Measurements from ENCODE around the gene TEKT3.

The TEKT3 gene

GRCh38 chr17:15350777-15351477 lies 9.5 kb upstream of the TEKT3 start:
- DNase-seq (ENCODE audit: low read depth in 2 of 2) = no peak

- no peak for DNase-seq (ENCODE audit: low read depth in 2 of 2)
These were observed 7.7 kb upstream of the TEKT3 start for GRCh38 chr17:15349119-15349518.

DNA sequence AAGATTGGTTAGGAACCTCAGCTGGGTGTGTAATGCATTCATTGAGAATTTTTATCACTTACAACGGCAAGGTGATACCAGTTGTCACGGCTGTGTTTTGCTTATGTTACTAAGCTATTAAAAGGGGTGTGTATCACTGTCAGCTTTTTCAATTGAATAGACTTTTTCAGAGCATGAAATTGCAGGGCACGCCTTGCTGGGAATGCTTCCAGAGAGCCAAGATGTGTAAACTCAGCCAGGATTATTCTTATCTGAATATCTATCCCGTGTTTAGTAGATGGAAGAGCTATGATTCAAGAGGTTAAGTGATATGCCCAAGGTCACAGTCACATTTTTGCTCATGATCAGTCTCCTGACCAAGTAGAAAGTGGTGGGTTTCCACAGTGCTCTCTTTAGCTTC lies 6.6 kb upstream of the TEKT3 start:
- no peak for DNase-seq (ENCODE audit: low read depth in 2 of 2)

- DNase-seq (ENCODE audit: low read depth in 2 of 2) = no peak
These were observed 4.7 kb upstream of the TEKT3 start for GRCh38 chr17:15346066-15346595.

DNA sequence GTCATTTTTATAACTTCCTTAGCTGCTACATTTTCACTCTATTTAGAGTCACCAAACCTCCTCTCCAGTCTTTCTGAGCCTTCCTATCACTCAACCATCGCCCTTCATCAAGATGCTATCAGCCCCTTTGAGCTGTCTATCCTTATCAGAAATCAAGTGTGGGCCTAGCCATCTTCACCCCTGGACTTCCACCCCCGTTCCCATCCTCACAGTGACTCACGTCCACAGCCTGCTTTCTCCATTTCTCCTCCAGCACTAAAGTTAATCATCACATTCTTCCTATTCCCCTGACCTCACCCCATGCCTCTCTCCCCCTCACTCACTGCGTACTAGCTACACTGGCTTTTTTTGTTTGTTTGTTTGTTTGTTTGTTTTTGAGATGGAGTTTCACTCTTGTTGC lies 2.4 kb upstream of the TEKT3 start:
- DNase-seq (ENCODE audit: low read depth in 2 of 2) = no peak

- DNase-seq (ENCODE audit: low read depth in 2 of 2) = no peak
These were observed 1.1 kb upstream of the TEKT3 start for GRCh38 chr17:15342460-15342859.

DNA sequence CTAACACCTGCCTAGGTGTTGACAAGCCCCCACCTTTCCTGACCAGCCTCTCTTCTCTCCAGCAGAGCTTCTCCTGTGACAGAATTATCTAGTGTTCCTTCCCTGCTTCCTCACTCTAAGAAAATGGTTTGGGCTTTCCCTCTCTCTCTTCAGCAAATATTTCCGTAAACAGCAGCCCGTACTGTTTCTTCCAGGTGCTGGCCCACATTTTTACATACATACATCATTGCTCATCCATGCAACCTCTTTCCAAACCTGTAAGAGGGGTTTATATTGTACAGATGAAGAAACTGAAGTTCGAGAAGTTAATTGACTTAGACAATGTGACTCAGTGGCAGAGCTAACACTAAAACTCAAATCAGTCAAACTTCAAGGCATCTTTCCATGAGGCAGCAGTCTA lies 569 bp upstream of the TEKT3 start:
- no peak for DNase-seq (ENCODE audit: low read depth in 2 of 2)

DNA sequence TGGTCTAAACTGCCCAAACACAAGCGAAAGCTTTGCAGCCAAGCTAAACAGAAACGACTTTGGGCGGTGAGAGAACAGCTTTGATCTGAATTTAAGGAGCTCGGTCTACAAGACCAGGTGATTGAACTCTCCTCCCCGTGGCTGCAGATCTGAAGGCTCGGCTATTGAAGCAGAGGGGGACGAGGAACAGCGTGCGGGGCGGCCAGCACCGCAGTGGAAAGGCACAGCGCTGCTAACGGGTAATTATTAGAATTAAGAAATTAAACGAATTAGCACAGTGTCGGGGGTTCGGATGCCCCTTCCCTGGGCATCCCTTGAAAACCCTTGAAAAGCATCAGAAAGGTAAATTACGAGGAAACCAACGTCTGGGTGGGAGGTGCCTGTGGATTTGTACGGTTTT lies 431 bp downstream of the TEKT3 start:
- DNase-seq (ENCODE audit: low read depth in 2 of 2) = no peak

GRCh38 chr17:15335446-15335845 lies 6.0 kb downstream of the TEKT3 start:
- DNase-seq (ENCODE audit: low read depth in 2 of 2) = no peak

- no peak for DNase-seq (ENCODE audit: low read depth in 2 of 2)
These were observed 7.1 kb downstream of the TEKT3 start for GRCh38 chr17:15334266-15334665.

DNA sequence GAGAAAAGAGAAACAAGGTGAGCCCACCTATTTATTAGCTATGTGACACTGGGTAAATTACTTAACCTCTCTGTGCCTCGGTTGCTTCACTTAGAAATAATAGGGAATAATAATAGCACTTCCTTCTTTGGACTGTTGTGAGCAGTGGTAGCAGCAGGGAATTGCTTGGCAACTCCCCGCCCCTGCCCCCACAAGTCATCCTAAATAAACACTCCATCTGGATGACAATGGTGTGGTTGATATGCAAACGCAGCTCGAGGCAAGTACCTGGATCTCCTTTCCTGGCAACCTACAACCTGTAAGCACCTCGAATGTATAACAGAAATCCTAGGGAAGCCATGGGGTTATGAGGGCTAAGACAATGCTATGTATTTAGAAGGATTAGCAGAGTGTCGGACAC lies 9.1 kb downstream of the TEKT3 start:
- no peak for DNase-seq (ENCODE audit: low read depth in 2 of 2)

DNA sequence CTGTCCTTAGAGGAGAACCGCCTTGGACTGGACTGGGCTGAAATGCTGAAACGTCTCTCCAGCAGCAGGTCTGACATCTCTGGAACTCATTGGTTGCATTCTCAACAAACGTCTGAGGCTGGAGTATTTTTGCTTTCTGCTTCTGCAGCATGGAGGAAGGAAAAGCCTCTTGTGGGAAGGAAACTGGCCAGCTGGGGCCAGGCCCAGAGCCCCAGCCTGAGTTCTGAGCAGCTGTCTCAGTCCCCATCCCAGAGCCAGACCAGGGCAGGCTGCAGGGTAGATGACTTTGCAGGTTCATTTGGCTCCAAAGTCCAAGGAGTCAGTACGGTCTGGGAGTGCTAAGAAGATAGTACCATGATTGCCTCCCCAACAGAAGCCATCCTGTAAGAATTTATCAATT lies 18.3 kb downstream of the TEKT3 start:
- DNase-seq (ENCODE audit: low read depth in 2 of 2) = no peak

- DNase-seq (ENCODE audit: low read depth in 2 of 2) = no peak
These were observed 19.7 kb downstream of the TEKT3 start for GRCh38 chr17:15321556-15322251.

- no peak for DNase-seq (ENCODE audit: low read depth in 2 of 2)
These were observed 21.9 kb downstream of the TEKT3 start for GRCh38 chr17:15319452-15320010.

DNA sequence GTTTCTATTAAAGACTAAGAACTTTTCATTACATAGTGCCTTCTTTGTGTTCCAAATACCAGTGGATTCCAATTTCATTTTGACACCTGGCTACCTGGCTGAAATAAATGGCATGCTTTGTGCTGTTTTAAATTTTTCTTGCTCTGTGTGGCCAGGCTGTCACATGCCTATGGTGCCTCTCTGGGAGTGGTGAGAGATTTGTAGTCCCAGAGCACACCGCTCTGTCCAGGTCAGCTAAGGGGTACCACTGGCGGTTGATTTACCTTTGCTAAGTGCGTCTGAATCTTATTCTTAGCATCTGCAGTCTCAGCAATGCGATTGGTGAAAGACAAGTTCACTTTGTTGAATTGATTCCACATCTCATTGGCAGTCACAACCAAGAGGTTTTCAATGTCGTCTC lies 29.4 kb downstream of the TEKT3 start:
- DNase-seq (ENCODE audit: low read depth in 2 of 2) = no peak

DNA sequence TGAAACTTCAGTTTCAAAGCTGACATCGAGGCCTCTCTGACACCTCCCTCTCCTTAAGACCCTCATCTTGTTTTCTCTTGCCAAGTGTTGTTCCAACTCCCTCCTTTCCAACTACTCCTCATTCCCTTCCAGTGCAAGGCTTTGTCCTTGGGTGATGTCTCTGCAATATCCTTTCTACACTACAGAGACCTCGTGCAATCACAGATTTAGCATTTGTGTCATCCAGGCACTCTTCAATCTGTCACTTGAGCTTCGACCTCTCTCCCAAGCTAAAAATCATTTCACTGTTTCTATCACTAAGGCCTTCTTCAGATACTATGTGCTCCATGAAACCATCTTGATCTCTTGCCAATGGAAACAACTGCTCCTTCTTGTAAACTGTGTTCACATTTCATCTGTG lies 31.6 kb downstream of the TEKT3 start:
- DNase-seq (ENCODE audit: low read depth in 2 of 2) = no peak

GRCh38 chr17:15309236-15309635 lies 32.2 kb downstream of the TEKT3 start:
- no peak for DNase-seq (ENCODE audit: low read depth in 2 of 2)

DNA sequence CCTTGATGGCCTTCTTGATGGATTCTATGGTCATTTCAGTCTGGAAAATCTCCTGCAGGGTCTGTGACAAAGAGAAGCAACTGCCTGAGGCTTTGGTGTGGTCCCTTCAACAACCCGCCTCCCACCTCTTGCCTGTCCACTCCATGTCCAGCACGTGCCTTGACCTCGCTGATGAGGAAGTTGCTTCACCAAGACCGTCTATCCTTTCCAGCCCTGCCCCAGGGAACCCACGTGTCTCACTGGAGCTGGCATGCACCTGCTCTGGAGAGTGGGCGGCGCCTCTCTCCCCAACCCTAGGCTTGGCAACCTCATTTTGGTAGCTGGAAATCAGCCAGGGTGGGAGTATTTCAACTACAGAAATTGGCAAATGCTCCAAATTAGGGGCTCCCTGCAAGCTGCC lies 32.6 kb downstream of the TEKT3 start:
- no peak for DNase-seq (ENCODE audit: low read depth in 2 of 2)

- no peak for DNase-seq (ENCODE audit: low read depth in 2 of 2)
These were observed 33.7 kb downstream of the TEKT3 start for GRCh38 chr17:15307710-15308111.

DNA sequence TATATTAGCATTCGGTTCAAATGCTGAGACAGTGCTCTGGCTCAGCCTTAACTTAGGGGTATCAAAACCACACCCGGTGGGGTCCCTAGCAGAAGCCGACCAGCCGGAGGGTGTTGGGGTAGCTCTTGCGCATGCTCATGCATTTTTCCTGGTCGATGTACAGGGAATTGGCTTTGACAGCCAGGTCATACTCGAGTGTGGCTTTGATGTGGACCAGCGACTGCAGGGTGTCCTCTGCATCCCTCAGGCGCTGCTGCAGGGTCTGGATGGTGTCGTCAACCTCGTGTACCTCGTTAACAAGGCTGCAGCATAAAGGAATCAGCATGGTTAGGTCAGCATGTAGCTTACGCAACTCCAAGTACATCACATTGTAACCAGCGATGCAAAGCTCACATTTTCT lies 37.5 kb downstream of the TEKT3 start:
- DNase-seq (ENCODE audit: low read depth in 2 of 2) = no peak

GRCh38 chr17:15303268-15303667 lies 38.1 kb downstream of the TEKT3 start:
- DNase-seq (ENCODE audit: low read depth in 2 of 2) = no peak

GRCh38 chr17:15301845-15302244 lies 39.6 kb downstream of the TEKT3 start:
- no peak for DNase-seq (ENCODE audit: low read depth in 2 of 2)

GRCh38 chr17:15298176-15298575 lies 43.2 kb downstream of the TEKT3 start:
- DNase-seq (ENCODE audit: low read depth in 2 of 2) = no peak

Data from stimulated activated CD8-positive, alpha-beta memory T cell treated with anti-CD3 and anti-CD28 coated beads, Interleukin-15, amount 100 ng/mL, for 48 hours (primary cell).